Panc1 (cell line): ENCODE measurements around the gene NINJ2. TPM values are rescaled to one million over a fixed set of nuclear protein-coding genes. Genes with fewer than 3 reads are reported as not detected.
A peak's percentile ranks its signal among the peaks of the same experiment; 100 is the strongest.

Experiments
- ATAC-seq: fragments of 200-7000 bp; cut with Tn5 transposase; 2 replicates; pipeline ENCODE4 v1.9.1; 2020; ENCODE audit warnings: mild to moderate bottlenecking, moderate library complexity
- BruUV-seq: library from RNA; stranded (reverse); fragments of 400-500 nt; replicated peaks from 2 replicates; lab custom pipeline; 2021; lab: Mats Ljungman, UMichigan
- CTCF ChIA-PET: fragments of 300-600 bp; sonication (Branson Sonifier 250); formaldehyde crosslinking; loops from one replicate; lab custom pipeline; 2022; ENCODE audit warnings: antibody characterized with exemption; lab: Charles Lee
- POLR2A ChIA-PET: fragments of 300-600 bp; sonication (Branson Sonifier 250); formaldehyde crosslinking; loops from one replicate; lab custom pipeline; 2022; ENCODE audit warnings: antibody characterized with exemption; lab: Charles Lee
- DNase-seq: peaks from one replicate; pipeline ENCODE4 v3.0.0-alpha.2; 2010; ENCODE audit warnings: low read depth, low spot score
- H3K27ac ChIP-seq: 2 replicates; pipeline ENCODE4 v1.5.1; 2011; ENCODE audit warnings: mild to moderate bottlenecking, low read length, inconsistent platforms
- H3K27me3 ChIP-seq: fragments of 200-500 bp; sonication (Bioruptor generic); 2 replicates; pipeline ENCODE4 v1.6.0; 2014; ENCODE audit warnings: low read length, inconsistent platforms; ENCODE audit not compliant: control insufficient read depth, insufficient read depth
- H3K36me3 ChIP-seq: fragments of 200-500 bp; sonication (Bioruptor generic); 2 replicates; pipeline ENCODE4 v1.5.1; 2014; ENCODE audit warnings: inconsistent platforms, mild to moderate bottlenecking, low read length, moderate library complexity; ENCODE audit not compliant: control insufficient read depth, insufficient read depth
- H3K4me1 ChIP-seq: 2 replicates; pipeline ENCODE4 v1.5.1; 2011; ENCODE audit warnings: inconsistent platforms, mild to moderate bottlenecking, low read length, moderate library complexity; ENCODE audit not compliant: control insufficient read depth, insufficient read depth
- H3K4me3 ChIP-seq, 2 experiments: 2 replicates each; pipeline ENCODE4 v1.5.1; 2011 to 2012; ENCODE audit warnings: low read depth in 2 of 2, low read length in 2 of 2, mild to moderate bottlenecking in 2 of 2, inconsistent platforms in 1 of 2, moderate library complexity in 1 of 2
- H3K9me3 ChIP-seq: fragments of 200-500 bp; sonication (Bioruptor generic); 2 replicates; pipeline ENCODE4 v1.5.1; 2014; ENCODE audit warnings: low read depth, mild to moderate bottlenecking, inconsistent platforms, low read length, moderate library complexity; ENCODE audit not compliant: control insufficient read depth, insufficient read depth
- POLR2AphosphoS5 ChIP-seq: IDR thresholded peaks from 2 replicates; pipeline ENCODE4 v1.6.1; 2012; ENCODE audit warnings: mild to moderate bottlenecking, low read depth, low read length, moderate library complexity
- REST ChIP-seq, 2 experiments: IDR thresholded peaks; 2 replicates each; pipeline ENCODE4 v1.6.1; 2011 to 2012; ENCODE audit warnings: low read depth in 2 of 2, control low read depth in 1 of 2, low read length in 1 of 2, mild to moderate bottlenecking in 1 of 2, moderate library complexity in 1 of 2; ENCODE audit not compliant: insufficient read depth in 1 of 2
- SIN3A ChIP-seq: IDR thresholded peaks from 2 replicates; pipeline ENCODE4 v1.6.1; 2012; ENCODE audit warnings: low read depth, mild to moderate bottlenecking, low read length, moderate library complexity, borderline replicate concordance; ENCODE audit not compliant: insufficient read depth
- TCF7L2 ChIP-seq: IDR thresholded peaks from 2 replicates; pipeline ENCODE4 v1.6.1; 2011; ENCODE audit warnings: mild to moderate bottlenecking, low read depth, low read length, inconsistent platforms
- in situ Hi-C: cut with HindIII; loops from 2 replicates; pipeline ENCODE4 v1.10.0; 2016; ENCODE audit warnings: low sequenced_read_pairs, low pct_unique_long_range_greater_than_20kb
- intact Hi-C: fragments of 100-400 bp; cut with micrococcal nuclease; formaldehyde crosslinking; loops from one replicate; pipeline ENCODE4 v1.10.0; 2022; ENCODE audit not compliant: unreplicated experiment
- total RNA-seq: library from RNA; stranded (reverse); gene quantifications from one replicate; pipeline ENCODE4 v1.2.1, GENCODE V29; 2021; ENCODE audit not compliant: unreplicated experiment
- TF ChIP-seq, protein P1 (sequence below): fragments of 450-650 bp; IDR thresholded peaks from 2 replicates; pipeline ENCODE4 v1.5.1; 2017; ENCODE audit warnings: mild to moderate bottlenecking

NINJ2 gene
- total RNA-seq, 1 experiment from 2014 or later = 1.9 TPM

- no peak overlapping the region for H3K27ac ChIP-seq
- H3K4me3 ChIP-seq = no peak overlapping the region
- POLR2A ChIA-PET = interaction anchor here (0.6 kb wide), 1 partner anchor 312 kb away, joined by 4 read pairs; no protein-coding TSS in a partner anchor
- H3K4me1 ChIP-seq = no peaks in the 10 kb centered on the region
- CTCF ChIA-PET = no interaction called here
- H3K9me3 ChIP-seq = no peaks in the 10 kb centered on the region
- DNase-seq (no peak), ATAC-seq (no peak)
- no TSS peak for BruUV-seq
- no peaks in the 10 kb centered on the region for H3K36me3 ChIP-seq
- intact Hi-C loops = no loop called here
- TF ChIP-seq, protein P1, sequence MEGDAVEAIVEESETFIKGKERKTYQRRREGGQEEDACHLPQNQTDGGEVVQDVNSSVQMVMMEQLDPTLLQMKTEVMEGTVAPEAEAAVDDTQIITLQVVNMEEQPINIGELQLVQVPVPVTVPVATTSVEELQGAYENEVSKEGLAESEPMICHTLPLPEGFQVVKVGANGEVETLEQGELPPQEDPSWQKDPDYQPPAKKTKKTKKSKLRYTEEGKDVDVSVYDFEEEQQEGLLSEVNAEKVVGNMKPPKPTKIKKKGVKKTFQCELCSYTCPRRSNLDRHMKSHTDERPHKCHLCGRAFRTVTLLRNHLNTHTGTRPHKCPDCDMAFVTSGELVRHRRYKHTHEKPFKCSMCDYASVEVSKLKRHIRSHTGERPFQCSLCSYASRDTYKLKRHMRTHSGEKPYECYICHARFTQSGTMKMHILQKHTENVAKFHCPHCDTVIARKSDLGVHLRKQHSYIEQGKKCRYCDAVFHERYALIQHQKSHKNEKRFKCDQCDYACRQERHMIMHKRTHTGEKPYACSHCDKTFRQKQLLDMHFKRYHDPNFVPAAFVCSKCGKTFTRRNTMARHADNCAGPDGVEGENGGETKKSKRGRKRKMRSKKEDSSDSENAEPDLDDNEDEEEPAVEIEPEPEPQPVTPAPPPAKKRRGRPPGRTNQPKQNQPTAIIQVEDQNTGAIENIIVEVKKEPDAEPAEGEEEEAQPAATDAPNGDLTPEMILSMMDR = no peak
- H3K27me3 ChIP-seq = no peaks in the 10 kb centered on the region
- in situ Hi-C loops = no loop called here
Observed at GRCh38 chr12:561391-561705, 101.9 kb downstream of the NINJ2 start.

DNA sequence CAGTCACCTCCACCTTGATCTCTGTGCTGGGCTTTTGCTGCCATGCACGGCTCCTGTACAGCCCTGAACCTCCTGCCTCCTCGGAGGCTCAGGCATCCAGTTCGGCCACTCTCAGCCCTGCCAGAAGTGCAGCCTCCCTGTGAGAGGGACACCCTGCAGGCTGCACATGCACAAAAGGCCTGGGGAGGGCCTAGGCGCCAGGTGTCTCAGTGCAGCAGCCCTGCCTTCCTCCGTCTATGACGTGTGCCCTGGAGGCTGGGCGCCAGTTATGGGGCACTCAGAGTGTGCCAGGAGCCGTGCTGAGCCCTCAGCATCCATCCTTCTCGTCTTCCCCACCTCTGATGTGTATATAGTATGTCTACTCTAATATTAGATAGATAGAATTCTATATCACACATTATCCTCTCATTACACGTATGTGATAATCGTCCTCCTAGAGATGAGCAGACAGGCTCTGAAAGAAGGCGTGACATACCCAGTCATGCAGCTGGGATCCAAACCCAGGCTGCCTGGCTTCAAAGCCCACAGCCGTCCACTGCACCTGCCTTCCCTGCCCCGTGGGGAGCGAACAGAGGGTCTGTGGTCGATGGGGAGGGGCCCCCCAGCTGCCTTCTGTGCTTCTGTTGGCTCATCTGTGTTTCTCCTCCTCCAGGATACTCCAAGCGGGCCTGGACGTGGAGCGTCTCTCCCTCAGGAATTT lies 102.4 kb downstream of the NINJ2 start:
- ChIA-PET POLR2A (no interaction called here), CTCF (no interaction called here)
- no peak for TF ChIP-seq SIN3A
- no peak for TF ChIP-seq TCF7L2
- TF ChIP-seq, protein P1 = no peak
- no peak for TF ChIP-seq POLR2AphosphoS5
- no peak for TF ChIP-seq REST (IDR thresholded peaks at IDR 0.05; ENCODE audit: insufficient read depth in 1 of 2, low read depth in 2 of 2, low read length in 1 of 2)
- intact Hi-C loops (no loop called here), in situ Hi-C loops (no loop called here)
- Histone ChIP-seq H3K4me1 (no peaks in the 10 kb centered on the region), H3K27ac (no peak overlapping the region), H3K36me3 (no peaks in the 10 kb centered on the region), H3K4me3 (no peak overlapping the region), H3K9me3 (no peaks in the 10 kb centered on the region), H3K27me3 (no peaks in the 10 kb centered on the region)
- ATAC-seq (0 out of 2 replicates have a peak, but pooled peaks have one; percentile 24), DNase-seq (no peak)
- no TSS peak for BruUV-seq
